Adrenal gland (tissue), 12 donors: Measurements from ENCODE around the gene SYNJ2BP. TPM values are rescaled to one million over a fixed set of nuclear protein-coding genes. Genes with fewer than 3 reads are reported as not detected.

Experiments used
- DNase-seq, 7 donors: peaks; one replicate each; pipeline ENCODE4 v3.0.0-alpha.2; 2019 to 2020
- H3K27ac ChIP-seq, 5 donors: fragments of 200-600 bp; sonication (generic) in 4 of 5; 1 replicate in 3 of 5; 2 replicates in 2 of 5; pipeline versions ENCODE4 v1.5.1 to v1.8.0; 2016 to 2020; ENCODE audit warnings: mild to moderate bottlenecking in 1 of 5
- H3K27me3 ChIP-seq: fragments of 200-600 bp; 2 replicates; pipeline ENCODE4 v1.8.0; 2021
- H3K36me3 ChIP-seq, 2 donors: fragments of 200-600 bp; replicated peaks in 1 of 2; 1 replicate in 1 of 2; 2 replicates in 1 of 2; pipeline versions ENCODE4 v1.5.1 to v1.8.0; 2018 to 2022
- H3K4me1 ChIP-seq, 2 donors: fragments of 200-600 bp; replicated peaks in 1 of 2; 1 replicate in 1 of 2; 2 replicates in 1 of 2; pipeline versions ENCODE4 v1.5.1 to v1.8.0; 2018 to 2021
- H3K4me3 ChIP-seq, 4 donors: fragments of 200-600 bp; sonication (generic) in 3 of 4; one replicate each; pipeline ENCODE4 v1.5.1; 2016 to 2018
- H3K9me3 ChIP-seq, 3 donors: fragments of 200-600 bp; sonication (generic) in 1 of 3; replicated peaks in 1 of 3; 1 replicate in 2 of 3; 2 replicates in 1 of 3; pipeline versions ENCODE4 v1.5.1 to v1.8.0; 2016 to 2021
- CTCF ChIP-seq, 6 experiments: fragments of 450-650 bp in 4 of 6; fragments of 200-600 bp in 2 of 6; sonication (generic) in 1 of 6; IDR thresholded peaks; 1 replicate in 5 of 6; 2 replicates in 1 of 6; pipeline versions ENCODE4 v1.5.1 to v1.8.0; 2016 to 2021; ENCODE audit warnings: antibody characterized with exemption in 6 of 6, mild to moderate bottlenecking in 2 of 6, moderate library complexity in 1 of 6
- POLR2A ChIP-seq, 2 donors: fragments of 450-650 bp; IDR thresholded peaks; one replicate each; pipeline ENCODE4 v1.6.1; 2017; ENCODE audit warnings: antibody characterized with exemption in 2 of 2, mild to moderate bottlenecking in 2 of 2, moderate library complexity in 1 of 2
- WGBS, 4 donors: extraction: QIAGEN DNeasy Blood & Tissue Kit in 2 of 4; methylation state at CpG; one replicate each; pipeline versions ENCODE4 v1.1.5 to v1.1.7; 2013 to 2017; 5-methylcytosine and 5-hydroxymethylcytosine counted together
- intact Hi-C, 2 donors: fragments of 100-400 bp; cut with DNase I; formaldehyde crosslinking; loops; one replicate each; pipeline versions ENCODE4 v1.14.1 to v1.15.0; 2022 to 2023
- polyA plus RNA-seq, 3 donors: library from polyadenylated mRNA; stranded (reverse); fragments of 200-250 nt in 2 of 3; fragments of 350-450 nt in 1 of 3; fragmentation: Illumina TruSeq in 1 of 3; extraction: RNeasy Lipid Tissue Mini Kit (QIAGEN cat#74804) in 1 of 3; gene quantifications; one replicate each; pipeline ENCODE4 v1.2.3, GENCODE V29; 2013 to 2014
- total RNA-seq, 9 donors: library from RNA; depleted of rRNA in 4 of 9; stranded (reverse); fragments of >200 nt in 4 of 9; fragments of 120-200 nt in 1 of 9; fragmentation: NEBNext Ultra II Directional in 1 of 9; extraction: Animal tissue kit (Norgen Biotek cat#: 25700) in 1 of 9; gene quantifications; one replicate each; pipeline versions ENCODE4 v1.1.0 to v1.2.4, GENCODE V29; 2013 to 2023
- donor health status: healthy with polysubstance abuse.
- donor health status: Bipolar disorder and iron deficiency.
- donor health status: DM: yes; HTN: yes; CAD: no.
- donor health status: DM: no; HTN: no; CAD: no.
- donor health status: DM: no; HTN: no; CAD: no.
- donor health status: DM: yes; HTN: yes; CAD: no.

The SYNJ2BP gene
- total and polyA plus RNA-seq, 12 donors, result 7.0 to 42.3 (median 31.3) TPM

GRCh38 chr14:70391493-70392391 is 25.1 kb downstream of the SYNJ2BP start:
- H3K9me3 ChIP-seq, result no peaks in the 10 kb centered on the region

GRCh38 chr14:70382536-70382935 is 34.4 kb downstream of the SYNJ2BP start:
- Histone ChIP-seq H3K4me1 (no peaks in the 10 kb centered on the region), H3K4me3 (no peak overlapping the region), H3K27ac (no peak overlapping the region), H3K27me3 (no peaks in the 10 kb centered on the region), H3K9me3 (no peaks in the 10 kb centered on the region), H3K36me3 (peaks cover 0 to 12% of the 10 kb centered on the region in 2 donors)
- intact Hi-C loops, result no loop called here
- 71 to 78% (median 76%) methylated on average over 2 of the region's 2 CpGs for WGBS, 4 donors
- no peak for DNase-seq
- TF ChIP-seq POLR2A (IDR thresholded peaks at IDR 0.05) (no peak), CTCF (IDR thresholded peaks at IDR 0.05) (no peak)

More at GRCh38 chr14:70391493-70392391, 25.1 kb downstream of the SYNJ2BP start:
- no peak overlapping the region for H3K4me3 ChIP-seq
- intact Hi-C loops, result no loop called here
- no peaks in the 10 kb centered on the region for H3K4me1 ChIP-seq
- TF ChIP-seq CTCF (IDR thresholded peaks at IDR 0.05) (no peak), POLR2A (IDR thresholded peaks at IDR 0.05) (no peak)
- H3K27ac ChIP-seq, result no peak overlapping the region
- no peaks in the 10 kb centered on the region for H3K27me3 ChIP-seq
- no peak for DNase-seq
- WGBS, 4 donors, result 93 to 96% (median 95%) methylated on average over 6 of the region's 6 CpGs
- H3K36me3 ChIP-seq, result peaks cover 0 to 1% of the 10 kb centered on the region in 2 donors

- Histone ChIP-seq H3K4me1 (no peaks in the 10 kb centered on the region), H3K4me3 (no peak overlapping the region), H3K27me3 (no peaks in the 10 kb centered on the region), H3K36me3 (peaks cover 0 to 2% of the 10 kb centered on the region in 2 donors), H3K27ac (no peak overlapping the region), H3K9me3 (no peaks in the 10 kb centered on the region)
- no peak for DNase-seq
- TF ChIP-seq POLR2A (IDR thresholded peaks at IDR 0.05), result no peak
- TF ChIP-seq CTCF (IDR thresholded peaks at IDR 0.05), result no peak
- intact Hi-C loops, result no loop called here
Observed at GRCh38 chr14:70380824-70381223, 36.1 kb downstream of the SYNJ2BP start.

GRCh38 chr14:70378696-70379095 is 38.2 kb downstream of the SYNJ2BP start:
- 94 to 100% (median 98%) methylated on average over 1 of the region's 1 CpG for WGBS, 4 donors
- TF ChIP-seq CTCF (IDR thresholded peaks at IDR 0.05) (no peak), POLR2A (IDR thresholded peaks at IDR 0.05) (no peak)
- intact Hi-C loops, result no loop called here
- H3K36me3 ChIP-seq, result peaks cover 0 to 6% of the 10 kb centered on the region in 2 donors
- no peaks in the 10 kb centered on the region for H3K27me3 ChIP-seq
- DNase-seq, result no peak
- no peak overlapping the region for H3K4me3 ChIP-seq
- H3K9me3 ChIP-seq, result no peaks in the 10 kb centered on the region
- no peaks in the 10 kb centered on the region for H3K4me1 ChIP-seq
- no peak overlapping the region for H3K27ac ChIP-seq

Other genes starting within 250 kb of the SYNJ2BP start
- 1 to 10 TPM in 2 of 9 donors, under 1 TPM in 3, not detected in 4; 0.08 to 2.1 (median 0.67) TPM for gene SLC8A3, start 228.1 kb downstream of the SYNJ2BP start, total RNA-seq
- 1 to 10 TPM in 1 of 3 donors, under 1 TPM in 2; 0.54 to 1.3 (median 0.56) TPM for gene SLC8A3, start 228.1 kb downstream of the SYNJ2BP start, polyA plus RNA-seq
- 10 to 100 TPM; 25.9 to 78.8 (median 47.1) TPM for gene COX16, start 57.4 kb downstream of the SYNJ2BP start, total RNA-seq
- 10 to 100 TPM; 34.8 to 78.4 (median 47.1) TPM for gene COX16, start 57.4 kb downstream of the SYNJ2BP start, polyA plus RNA-seq
- gene ADAM21, start 35.1 kb upstream of the SYNJ2BP start, total RNA-seq, result 1 to 10 TPM in 4 of 9 donors, under 1 TPM in 4, not detected in 1; 0.22 to 2.3 (median 0.84) TPM
- under 1 TPM in 2 of 3 donors, not detected in 1; 0.10 to 0.40 TPM for gene ADAM21, start 35.1 kb upstream of the SYNJ2BP start, polyA plus RNA-seq
- gene ADAM20, start 117.9 kb upstream of the SYNJ2BP start, total RNA-seq, result 1 to 10 TPM in 3 of 9 donors, under 1 TPM in 5, not detected in 1; 0.14 to 2.9 (median 0.75) TPM
- gene ADAM20, start 117.9 kb upstream of the SYNJ2BP start, polyA plus RNA-seq, result under 1 TPM in 2 of 3 donors, not detected in 1; 0.24 TPM
- gene MED6, start 183.6 kb upstream of the SYNJ2BP start, total RNA-seq, result 10 to 100 TPM in 8 of 9 donors, 1 to 10 TPM in 1; 6.9 to 49.5 (median 32.6) TPM
- gene MED6, start 183.6 kb upstream of the SYNJ2BP start, polyA plus RNA-seq, result 10 to 100 TPM in 2 of 3 donors, 1 to 10 TPM in 1; 9.9 to 38.1 (median 11.7) TPM
- gene TTC9, start 224.8 kb upstream of the SYNJ2BP start, total RNA-seq, result 1 to 10 TPM in 7 of 9 donors, under 1 TPM in 2; 0.74 to 4.1 (median 2.2) TPM
- gene TTC9, start 224.8 kb upstream of the SYNJ2BP start, polyA plus RNA-seq, result 1 to 10 TPM in 2 of 3 donors, under 1 TPM in 1; 0.80 to 1.5 (median 1.3) TPM